Endodermal cell (in vitro differentiated cells): ENCODE data around the gene MFN2. TPM values are rescaled to one million over a fixed set of nuclear protein-coding genes. Genes with fewer than 3 reads are reported as not detected.

Source experiments
- DNase-seq: peaks from one replicate; pipeline ENCODE4 v3.0.0-alpha.2; 2017
- H3K27ac ChIP-seq: 2 replicates; pipeline ENCODE4 v1.5.1; 2013; ENCODE audit warnings: mild to moderate bottlenecking, low read depth, low read length, moderate library complexity
- H3K27me3 ChIP-seq: 2 replicates; pipeline ENCODE4 v1.6.1; 2013; ENCODE audit warnings: mild to moderate bottlenecking, low read length, moderate library complexity; ENCODE audit not compliant: insufficient read depth, control insufficient read depth, poor library complexity, severe bottlenecking
- H3K36me3 ChIP-seq: 2 replicates; pipeline ENCODE4 v1.7.0; 2013; ENCODE audit warnings: mild to moderate bottlenecking, low read length, moderate library complexity; ENCODE audit not compliant: control insufficient read depth, insufficient read depth
- H3K4me1 ChIP-seq: one replicate; pipeline ENCODE4 v1.7.0; 2013; ENCODE audit warnings: low read length; ENCODE audit not compliant: control insufficient read depth, insufficient read depth
- H3K4me3 ChIP-seq: 2 replicates; pipeline ENCODE4 v1.5.1; 2013; ENCODE audit warnings: mild to moderate bottlenecking, low read length, moderate library complexity
- H3K9ac ChIP-seq: 2 replicates; pipeline ENCODE4 v1.6.1; 2013; ENCODE audit warnings: mild to moderate bottlenecking, low read length, moderate library complexity; ENCODE audit not compliant: poor library complexity, severe bottlenecking; ENCODE audit errors: extremely low read depth
- H3K9me3 ChIP-seq: 2 replicates; pipeline ENCODE4 v1.6.1; 2013; ENCODE audit warnings: mild to moderate bottlenecking, low read length, moderate library complexity; ENCODE audit not compliant: control insufficient read depth
- H3K27ac Mint-ChIP-seq: 2 replicates; pipeline ENCODE4 v1.8.0; 2020; ENCODE audit warnings: mixed read lengths
- H3K27me3 Mint-ChIP-seq: 2 replicates; pipeline ENCODE4 v1.8.0; 2021; ENCODE audit warnings: mild to moderate bottlenecking, mixed read lengths; ENCODE audit not compliant: insufficient read depth
- H3K36me3 Mint-ChIP-seq: 2 replicates; pipeline ENCODE4 v1.8.0; 2020; ENCODE audit warnings: low read depth, mixed read lengths
- H3K4me1 Mint-ChIP-seq: 2 replicates; pipeline ENCODE4 v1.8.0; 2020; ENCODE audit warnings: mixed read lengths
- H3K4me3 Mint-ChIP-seq: 2 replicates; pipeline ENCODE4 v1.8.0; 2020; ENCODE audit warnings: mild to moderate bottlenecking, moderate library complexity, mixed read lengths
- H3K9me3 Mint-ChIP-seq: 2 replicates; pipeline ENCODE4 v1.8.0; 2020; ENCODE audit warnings: mild to moderate bottlenecking, mixed read lengths
- WGBS, 2 experiments: methylation state at CpG; one replicate each; pipeline versions ENCODE4 v1.1.5 to v1.1.7; 2013; ENCODE audit warnings: missing lambda C conversion rate in 2 of 2, mixed read lengths in 1 of 2; ENCODE audit not compliant: insufficient coverage in 1 of 2, insufficient read length in 1 of 2; 5-methylcytosine and 5-hydroxymethylcytosine counted together
- microRNA-seq: library from miRNA; unstranded; fragments of <30 nt; microRNA quantifications from one replicate; pipeline ENCODE4 v1.2.0, GENCODE V29; 2020; ENCODE audit warnings: borderline microRNAs expressed
- total RNA-seq, 2 donors: library from RNA; stranded (reverse); fragmentation: NEBNext Ultra II Directional in 1 of 2; extraction: Animal tissue kit (Norgen Biotek cat#: 25700) in 1 of 2; gene quantifications; 2 replicates in 1 of 2; 3 replicates in 1 of 2; pipeline ENCODE4 v1.2.1, GENCODE V29; 2021
- TF ChIP-seq, protein P1 (sequence below): fragments of 200-600 bp; sonication (generic); conservative IDR thresholded peaks from 2 replicates; pipeline ENCODE4 v1.5.0; 2021; ENCODE audit warnings: antibody characterized with exemption, mild to moderate bottlenecking

The MFN2 gene
- total RNA-seq, 2 donors from 2014 or later, result 41.7 to 56.3 TPM

DNA sequence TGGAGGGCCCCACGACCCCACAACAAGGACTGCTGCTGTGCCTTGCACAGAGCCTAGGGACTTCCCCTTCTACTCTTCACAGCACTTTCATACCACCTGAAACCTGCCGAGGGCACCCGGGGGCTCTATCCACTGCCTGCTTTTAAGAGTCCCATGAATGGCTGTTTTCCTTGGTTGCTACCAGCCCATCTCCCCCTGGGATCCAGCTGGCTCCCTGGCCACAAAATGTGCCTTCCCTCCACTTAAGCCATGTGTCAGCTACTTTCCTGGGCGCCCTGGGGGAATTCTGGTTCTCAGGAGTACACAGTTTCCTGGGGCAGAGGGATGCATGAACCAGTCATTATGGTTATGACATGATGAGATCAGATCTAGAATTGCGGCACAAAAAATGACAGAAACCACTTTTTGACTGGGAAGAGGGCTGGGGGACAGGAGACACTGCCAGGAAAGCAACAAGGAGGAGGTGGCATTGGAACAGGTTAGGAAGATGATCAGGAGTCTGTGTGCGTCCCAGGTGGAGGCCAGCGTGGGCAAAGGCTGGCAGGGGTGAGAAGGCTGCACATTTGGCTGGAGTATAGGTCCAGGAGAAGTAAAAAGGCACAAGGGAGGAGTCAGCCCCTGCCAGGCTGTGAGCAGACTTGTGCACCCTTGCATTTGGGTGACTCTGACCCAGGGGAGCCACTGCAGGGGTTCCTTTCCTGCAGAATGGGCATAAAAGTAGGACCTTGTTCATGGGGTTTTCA is 79.6 kb downstream of the MFN2 start:
- Mint-ChIP-seq H3K4me3 (no peak overlapping the region), H3K36me3 (no peaks in the 10 kb centered on the region), H3K27ac (no peak overlapping the region), H3K27me3 (peaks cover 48% of the 10 kb centered on the region), H3K9me3 (peaks cover 3% of the 10 kb centered on the region), H3K4me1 (peaks cover 22% of the 10 kb centered on the region)
- Histone ChIP-seq H3K4me1 (no peaks in the 10 kb centered on the region), H3K9ac (no peak overlapping the region), H3K4me3 (no peak overlapping the region), H3K9me3 (no peaks in the 10 kb centered on the region), H3K27me3 (peaks cover 41% of the 10 kb centered on the region), H3K27ac (no peak overlapping the region), H3K36me3 (no peaks in the 10 kb centered on the region)
- WGBS, 2 experiments, result 67 to 70% methylated on average over 7 of the region's 7 CpGs
- DNase-seq, result no peak
- TF ChIP-seq, protein P1, sequence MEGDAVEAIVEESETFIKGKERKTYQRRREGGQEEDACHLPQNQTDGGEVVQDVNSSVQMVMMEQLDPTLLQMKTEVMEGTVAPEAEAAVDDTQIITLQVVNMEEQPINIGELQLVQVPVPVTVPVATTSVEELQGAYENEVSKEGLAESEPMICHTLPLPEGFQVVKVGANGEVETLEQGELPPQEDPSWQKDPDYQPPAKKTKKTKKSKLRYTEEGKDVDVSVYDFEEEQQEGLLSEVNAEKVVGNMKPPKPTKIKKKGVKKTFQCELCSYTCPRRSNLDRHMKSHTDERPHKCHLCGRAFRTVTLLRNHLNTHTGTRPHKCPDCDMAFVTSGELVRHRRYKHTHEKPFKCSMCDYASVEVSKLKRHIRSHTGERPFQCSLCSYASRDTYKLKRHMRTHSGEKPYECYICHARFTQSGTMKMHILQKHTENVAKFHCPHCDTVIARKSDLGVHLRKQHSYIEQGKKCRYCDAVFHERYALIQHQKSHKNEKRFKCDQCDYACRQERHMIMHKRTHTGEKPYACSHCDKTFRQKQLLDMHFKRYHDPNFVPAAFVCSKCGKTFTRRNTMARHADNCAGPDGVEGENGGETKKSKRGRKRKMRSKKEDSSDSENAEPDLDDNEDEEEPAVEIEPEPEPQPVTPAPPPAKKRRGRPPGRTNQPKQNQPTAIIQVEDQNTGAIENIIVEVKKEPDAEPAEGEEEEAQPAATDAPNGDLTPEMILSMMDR, result no peak

DNA sequence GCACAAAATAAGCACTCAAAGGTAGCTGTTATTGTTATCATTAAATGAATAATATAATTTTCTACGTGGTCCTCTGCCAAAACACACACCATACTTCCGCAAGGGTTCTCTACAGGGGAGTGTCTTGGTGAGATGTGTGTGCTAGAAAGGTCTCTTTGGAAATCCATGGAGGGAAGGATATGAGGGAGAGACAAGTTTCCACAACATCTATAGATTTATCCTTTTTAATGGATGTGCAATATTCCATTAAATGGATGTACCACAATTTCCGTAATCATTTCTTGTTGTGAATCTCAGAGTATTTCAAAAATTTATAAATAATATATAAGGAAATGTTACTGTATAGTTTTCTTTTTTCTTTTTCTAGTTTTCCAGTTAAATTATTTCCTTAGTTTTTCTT is 80.3 kb downstream of the MFN2 start:
- Histone ChIP-seq H3K9ac (no peak overlapping the region), H3K4me3 (no peak overlapping the region), H3K36me3 (no peaks in the 10 kb centered on the region), H3K27me3 (peaks cover 42% of the 10 kb centered on the region), H3K9me3 (no peaks in the 10 kb centered on the region), H3K4me1 (no peaks in the 10 kb centered on the region), H3K27ac (no peak overlapping the region)
- TF ChIP-seq, protein P1, result no peak
- peaks cover 22% of the 10 kb centered on the region for H3K4me1 Mint-ChIP-seq
- H3K36me3 Mint-ChIP-seq, result no peaks in the 10 kb centered on the region
- H3K27ac Mint-ChIP-seq, result no peak overlapping the region
- 100% methylated on average over 1 of the region's 3 CpGs; no CpG with 5 or more reads in 1 of the 2 experiments for WGBS, 2 experiments
- DNase-seq, result no peak
- peaks cover 3% of the 10 kb centered on the region for H3K9me3 Mint-ChIP-seq
- no peak overlapping the region for H3K4me3 Mint-ChIP-seq
- peaks cover 49% of the 10 kb centered on the region for H3K27me3 Mint-ChIP-seq

Small RNAs within 50 kb of the gene (microRNA-seq; reads per million reads assigned to microRNA genes)
- not detected for gene MIR6729

Other genes starting within 250 kb of the MFN2 start
- gene AGTRAP, start 244.3 kb upstream of the MFN2 start, total RNA-seq, result 10 to 100 TPM; 71.3 to 81.2 TPM
- gene C1orf167, start 218.3 kb upstream of the MFN2 start, total RNA-seq, result 1 to 10 TPM in 1 of 2 donors, under 1 TPM in 1; 0.95 to 1.4 TPM
- gene MTHFR, start 174.5 kb upstream of the MFN2 start, total RNA-seq, result 10 to 100 TPM; 22.3 to 30.0 TPM
- 10 to 100 TPM; 29.6 to 31.5 TPM for gene CLCN6, start 174.3 kb upstream of the MFN2 start, total RNA-seq
- not detected for gene NPPA, start 132.7 kb upstream of the MFN2 start, total RNA-seq
- 10 to 100 TPM; 45.8 to 51.9 TPM for gene NPPB, start 121.5 kb upstream of the MFN2 start, total RNA-seq
- 10 to 100 TPM; 36.2 to 36.7 TPM for gene KIAA2013, start 54.0 kb upstream of the MFN2 start, total RNA-seq
- gene PLOD1, start 45.7 kb upstream of the MFN2 start, total RNA-seq, result 10 to 100 TPM; 71.5 to 81.8 TPM
- 10 to 100 TPM; 66.2 to 72.1 TPM for gene MIIP, start 39.1 kb downstream of the MFN2 start, total RNA-seq
- 1 to 10 TPM in 1 of 2 donors, under 1 TPM in 1; 0.69 to 2.3 TPM for gene TNFRSF8, start 82.9 kb downstream of the MFN2 start, total RNA-seq
- under 1 TPM; 0.24 to 0.40 TPM for gene TNFRSF1B, start 186.5 kb downstream of the MFN2 start, total RNA-seq
- 10 to 100 TPM; 32.5 to 36.7 TPM for gene VPS13D, start 249.6 kb downstream of the MFN2 start, total RNA-seq